HG03280 (cell line): ENCODE measurements around the gene NLRP1.

ENCODE experiments used
- ATAC-seq: cut with Tn5 transposase; IDR thresholded peaks from one replicate; pipeline ENCODE4 v1.9.1; 2021; ENCODE audit warnings: mild to moderate bottlenecking, moderate library complexity; ENCODE audit not compliant: unreplicated experiment

NLRP1 gene

DNA sequence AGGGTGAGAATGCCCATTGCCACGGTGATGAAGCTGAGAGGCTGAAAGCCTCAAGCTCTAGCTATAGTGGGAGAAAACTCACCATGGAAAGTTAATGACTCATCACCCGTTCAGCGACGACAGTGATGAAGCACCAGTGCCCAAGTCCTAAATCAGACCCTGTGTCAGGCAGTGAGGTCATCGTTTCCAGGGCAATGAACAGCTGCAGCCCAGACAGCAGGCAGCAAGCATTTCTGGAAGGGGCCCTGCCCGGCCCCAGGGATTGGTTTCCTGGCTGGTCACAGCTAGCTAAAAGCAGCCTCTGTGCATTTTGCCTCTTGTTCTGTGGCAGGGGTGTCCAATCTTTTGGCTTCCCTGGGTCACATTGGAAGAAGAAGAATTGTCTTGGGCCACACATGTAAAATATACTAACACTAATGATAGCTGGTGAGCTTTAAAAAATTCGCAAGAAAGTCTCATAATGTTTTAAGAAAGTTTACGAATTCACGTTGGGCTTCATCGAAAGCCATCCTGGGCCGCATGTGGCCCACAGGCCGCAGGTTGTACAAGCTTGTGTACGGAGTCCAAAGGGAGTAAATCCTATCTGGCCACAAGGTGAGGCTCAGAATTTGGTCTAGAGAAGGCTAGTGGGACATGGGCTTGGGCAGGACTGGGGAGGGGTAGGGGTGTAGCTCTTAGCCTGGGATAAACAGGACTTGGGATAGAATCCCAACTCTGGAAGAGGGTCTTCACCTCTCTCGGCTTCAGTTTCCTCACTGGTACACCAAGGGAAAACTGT is 57.3 kb downstream of the NLRP1 start:
- ATAC-seq = no peak

DNA sequence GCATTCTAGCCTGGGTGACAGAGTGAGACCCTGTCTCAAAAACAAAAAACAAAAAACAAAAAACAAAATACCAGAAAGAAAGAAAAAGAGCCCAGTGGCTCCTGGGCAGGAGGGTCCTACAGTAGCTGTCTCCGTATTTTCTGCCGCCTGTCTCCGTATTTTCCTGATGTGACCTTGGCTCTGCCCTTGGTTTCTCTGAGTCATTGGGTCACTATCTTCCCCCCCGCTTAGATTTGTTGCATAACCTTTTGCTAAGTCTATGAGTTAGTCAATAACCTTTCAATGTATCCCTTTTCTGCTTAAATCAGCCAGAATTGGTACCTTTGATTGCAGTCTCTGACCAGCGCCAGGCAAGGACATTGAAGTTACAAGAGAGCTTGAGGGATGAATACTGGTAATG is 61.1 kb downstream of the NLRP1 start:
- ATAC-seq = no peak

DNA sequence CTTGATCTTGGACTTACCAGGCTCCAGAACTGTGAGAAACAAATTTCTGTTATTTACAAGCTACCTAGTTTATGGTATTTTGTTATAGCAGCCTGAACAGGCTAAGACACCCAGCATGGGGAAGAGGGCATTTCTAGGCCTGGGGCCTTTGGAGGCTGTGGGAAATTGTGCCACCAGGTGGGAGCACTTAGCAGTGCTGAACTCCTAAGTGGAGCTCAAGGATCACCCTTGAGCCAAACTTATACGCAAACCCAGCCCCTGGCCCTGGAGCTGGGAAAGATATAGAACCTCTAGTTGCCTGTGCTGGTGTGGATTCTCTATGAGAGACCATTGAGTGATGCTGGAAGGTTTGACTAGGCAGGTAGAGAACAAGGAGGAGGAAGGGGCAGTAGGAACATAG is 61.8 kb downstream of the NLRP1 start:
- no peak for ATAC-seq

DNA sequence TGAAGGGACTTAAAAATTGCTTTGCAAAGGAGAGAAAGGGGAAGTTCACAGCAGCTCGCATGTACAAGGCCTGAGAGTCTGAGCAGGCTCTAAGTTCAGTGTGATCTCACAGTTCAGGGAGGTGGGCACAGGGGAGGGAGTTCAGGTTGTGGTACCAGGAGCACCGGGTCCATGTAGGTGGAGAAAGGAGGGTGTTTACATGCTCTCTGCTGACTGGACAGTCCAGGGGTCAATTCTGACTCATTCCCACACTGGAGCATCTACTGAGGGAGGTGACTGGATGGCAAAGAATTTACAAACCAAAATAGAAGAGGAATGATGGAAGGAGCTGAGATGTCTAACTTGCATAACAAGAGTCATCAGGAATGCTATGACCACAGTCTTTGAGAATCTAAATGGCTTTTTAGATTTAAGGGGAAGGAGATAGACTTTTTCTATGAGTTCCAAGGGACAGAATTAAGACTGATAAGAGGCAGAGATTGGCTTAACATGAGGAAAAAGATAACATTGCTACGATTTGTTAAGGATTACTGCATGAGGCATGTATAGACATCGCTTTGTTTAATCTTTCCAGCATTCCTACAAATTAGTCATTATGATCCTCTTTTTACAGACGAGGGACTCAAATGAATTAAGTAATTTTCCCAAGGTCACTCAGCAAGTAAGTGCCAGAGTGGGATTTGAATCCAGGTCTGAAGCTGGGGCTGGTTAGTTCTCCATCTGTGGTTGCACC is 68.1 kb downstream of the NLRP1 start:
- no peak for ATAC-seq

DNA sequence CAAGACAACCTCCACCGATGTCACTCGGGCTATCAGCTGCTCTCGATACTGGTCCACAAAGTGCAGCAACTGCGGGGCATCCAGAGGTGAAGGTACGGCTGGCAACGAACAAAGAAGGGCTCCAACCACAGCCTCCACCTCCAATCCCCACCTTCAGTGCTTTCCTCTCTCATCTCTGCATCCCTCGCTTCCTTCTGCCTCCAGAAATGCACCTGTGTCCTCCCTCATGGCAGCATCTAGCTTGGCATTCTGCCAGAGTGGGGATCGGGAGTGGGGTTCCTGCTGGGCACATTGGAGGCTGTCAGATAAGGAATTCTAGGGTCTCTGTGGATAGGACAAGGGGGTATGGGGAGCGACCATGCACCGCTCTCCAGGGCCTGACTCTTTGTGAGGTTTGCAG is 69.3 kb downstream of the NLRP1 start:
- ATAC-seq = no peak

DNA sequence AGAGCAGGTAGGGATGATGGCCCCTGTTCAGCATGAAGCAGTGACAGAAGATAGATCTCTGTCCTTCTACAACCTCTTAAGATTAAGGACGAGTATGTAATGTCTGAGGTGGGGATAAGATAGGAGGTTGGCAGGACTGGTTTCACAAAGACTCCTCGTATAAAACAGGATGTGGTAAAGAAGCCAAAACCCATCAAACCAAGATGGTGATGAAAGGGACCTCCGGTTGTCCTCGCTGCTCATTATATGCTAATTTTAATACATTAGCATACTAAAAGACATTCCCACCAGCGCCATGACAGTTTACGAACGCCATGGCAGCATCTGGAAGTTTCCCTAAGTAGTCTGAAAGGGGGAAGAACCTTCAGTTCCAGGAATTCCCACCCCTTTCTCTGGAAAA is 70.7 kb downstream of the NLRP1 start:
- no peak for ATAC-seq

DNA sequence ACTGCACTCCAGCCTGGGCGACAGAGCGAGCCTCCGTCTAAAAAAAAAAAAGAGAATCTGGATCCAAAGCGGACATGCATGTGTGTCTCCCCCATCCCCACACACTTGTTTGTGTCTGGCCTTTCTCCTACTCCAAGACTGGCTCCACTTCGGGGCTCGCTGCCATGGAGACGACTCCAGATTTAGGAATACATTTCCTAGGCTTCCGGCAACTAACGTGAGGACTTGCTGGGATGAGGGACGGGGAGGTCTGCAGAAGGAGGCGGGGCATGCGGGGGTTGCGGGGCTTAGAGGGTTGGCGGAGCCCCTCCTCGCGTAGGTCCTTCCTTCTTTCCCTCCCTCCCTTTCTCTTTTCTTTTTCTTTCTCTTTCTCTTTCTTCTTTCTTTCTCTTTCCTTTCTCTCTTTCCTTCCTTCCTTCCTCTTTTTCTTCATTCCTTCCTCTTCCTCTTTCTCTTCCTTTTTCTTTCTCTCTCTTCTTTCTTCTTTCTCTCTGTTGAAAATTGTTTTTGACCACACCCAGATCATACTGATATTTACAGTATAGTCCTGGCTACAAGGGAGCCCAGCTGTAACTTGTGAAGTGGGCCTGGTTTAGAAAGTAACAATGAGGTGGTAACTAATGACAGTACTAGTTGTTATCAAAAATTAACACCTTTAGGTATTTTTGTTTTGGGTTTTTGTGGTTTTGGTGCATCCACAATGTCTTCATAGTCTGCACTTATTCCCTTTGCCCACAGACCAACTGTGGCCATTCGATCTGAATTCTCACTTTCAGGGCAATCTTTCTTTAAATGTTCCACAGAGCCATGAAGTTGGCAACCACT is 72.7 kb downstream of the NLRP1 start:
- no peak for ATAC-seq

DNA sequence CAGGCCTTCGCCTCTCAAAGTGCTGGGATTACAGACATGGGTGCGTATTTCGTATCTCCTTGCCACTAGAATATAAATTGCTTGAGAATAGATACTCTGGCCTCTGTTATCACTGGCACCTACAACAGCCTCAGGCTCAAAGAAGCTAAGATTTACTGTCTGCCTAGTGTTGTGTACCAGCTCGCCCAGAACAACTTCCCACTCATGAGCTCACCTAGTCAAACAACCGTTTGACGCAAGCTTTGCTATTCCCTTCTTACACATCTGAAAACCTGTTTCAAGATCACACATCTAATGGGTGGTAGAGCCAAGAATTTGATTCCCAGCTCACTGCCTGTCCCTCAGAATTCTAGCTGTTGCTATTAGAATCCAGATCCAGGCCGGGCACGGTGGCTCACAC is 73.5 kb downstream of the NLRP1 start:
- no peak for ATAC-seq

DNA sequence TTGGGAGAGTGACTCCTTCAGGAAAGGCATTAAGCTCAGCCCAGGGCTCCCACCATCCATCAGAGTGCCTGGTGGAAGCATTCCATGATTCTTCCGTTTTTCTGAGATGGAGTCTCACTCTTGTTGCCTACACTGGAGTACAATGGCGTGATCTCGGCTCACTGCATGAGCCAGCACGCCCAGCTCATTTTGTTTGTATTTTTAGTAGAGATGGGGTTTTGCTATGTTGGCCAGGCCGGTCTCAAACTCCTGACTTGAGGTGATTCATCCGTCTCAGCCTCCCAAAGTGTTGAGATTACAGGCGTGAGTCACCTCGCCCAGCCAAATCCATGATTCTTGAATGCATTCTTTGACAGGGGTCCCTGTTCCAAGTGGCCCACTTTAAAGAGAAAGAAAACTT is 74.8 kb downstream of the NLRP1 start:
- no peak for ATAC-seq

DNA sequence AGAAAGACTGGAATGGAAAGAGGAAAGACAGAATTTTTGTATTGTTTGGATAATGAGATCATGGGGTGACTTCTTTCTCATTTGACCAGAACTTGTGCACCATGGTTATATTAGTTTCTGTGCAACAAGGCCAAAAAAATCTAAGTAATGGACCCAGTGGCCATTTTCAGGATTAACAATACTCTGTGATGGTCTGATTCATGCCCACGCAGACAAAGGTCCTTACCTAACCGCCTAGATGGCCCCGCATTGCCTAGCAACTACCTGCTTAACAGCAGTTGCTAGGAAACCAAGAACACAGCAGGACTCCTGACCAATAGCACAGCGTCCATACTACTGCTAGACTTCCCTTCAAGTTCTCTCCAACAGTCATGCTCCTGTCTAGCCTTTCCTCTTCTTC is 75.5 kb downstream of the NLRP1 start:
- no peak for ATAC-seq

DNA sequence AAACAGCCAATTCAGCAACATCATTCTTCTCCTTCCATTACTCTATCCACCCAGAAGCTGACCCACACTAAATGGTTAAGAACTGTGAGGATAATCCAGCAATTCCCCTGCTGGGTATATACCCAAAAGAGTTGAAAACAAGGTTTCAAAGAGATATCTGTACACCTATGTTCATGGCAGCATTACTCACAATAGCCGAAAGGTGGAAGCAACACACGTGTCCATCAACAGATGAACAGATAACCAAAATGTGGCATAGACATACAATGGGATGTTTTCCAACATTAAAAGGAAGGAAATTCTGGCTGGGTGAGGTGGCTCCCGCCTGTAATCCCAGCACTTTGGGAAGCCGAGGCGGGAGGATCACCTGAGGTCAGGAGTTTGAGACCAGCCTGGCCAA is 78.0 kb downstream of the NLRP1 start:
- no peak for ATAC-seq

DNA sequence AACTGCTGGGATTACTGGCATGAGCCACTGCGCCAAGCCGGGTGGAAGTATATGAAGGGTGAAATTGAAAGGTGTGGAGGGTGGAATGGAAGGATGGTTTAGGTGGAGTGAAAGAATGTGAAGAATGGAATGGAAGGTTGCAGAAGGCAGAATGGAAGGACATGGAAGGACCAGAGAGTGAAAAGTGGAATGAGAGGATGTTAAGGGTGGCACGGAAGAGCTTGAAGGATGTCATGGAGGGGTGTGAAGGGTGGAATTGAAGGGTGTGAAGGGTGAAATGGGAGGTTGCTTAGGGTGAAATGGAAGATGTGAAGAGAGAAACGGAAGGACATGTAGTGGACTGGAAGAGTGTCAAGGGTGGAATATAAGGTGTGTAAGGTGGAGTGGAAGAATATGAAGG is 81.8 kb downstream of the NLRP1 start:
- no peak for ATAC-seq

DNA sequence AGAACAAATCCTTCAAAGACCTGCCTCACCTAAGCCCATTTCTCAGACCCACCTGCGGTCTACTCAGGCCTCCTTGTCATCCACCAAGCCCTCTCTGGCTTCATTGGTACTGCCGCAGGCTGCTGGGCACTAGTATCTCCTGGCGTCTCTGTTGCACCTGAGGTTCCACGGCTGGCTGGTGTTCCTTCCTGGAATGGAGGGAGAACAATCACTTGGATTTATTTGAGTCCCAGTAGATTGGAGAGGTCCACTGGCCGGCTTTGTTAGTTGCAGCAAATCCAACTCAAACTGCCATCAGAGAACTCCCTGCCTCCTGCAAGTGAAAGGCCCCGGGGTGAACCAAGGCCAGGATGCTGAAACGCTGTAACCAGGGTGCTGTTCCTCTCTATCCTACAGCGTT is 82.6 kb downstream of the NLRP1 start:
- ATAC-seq = no peak

DNA sequence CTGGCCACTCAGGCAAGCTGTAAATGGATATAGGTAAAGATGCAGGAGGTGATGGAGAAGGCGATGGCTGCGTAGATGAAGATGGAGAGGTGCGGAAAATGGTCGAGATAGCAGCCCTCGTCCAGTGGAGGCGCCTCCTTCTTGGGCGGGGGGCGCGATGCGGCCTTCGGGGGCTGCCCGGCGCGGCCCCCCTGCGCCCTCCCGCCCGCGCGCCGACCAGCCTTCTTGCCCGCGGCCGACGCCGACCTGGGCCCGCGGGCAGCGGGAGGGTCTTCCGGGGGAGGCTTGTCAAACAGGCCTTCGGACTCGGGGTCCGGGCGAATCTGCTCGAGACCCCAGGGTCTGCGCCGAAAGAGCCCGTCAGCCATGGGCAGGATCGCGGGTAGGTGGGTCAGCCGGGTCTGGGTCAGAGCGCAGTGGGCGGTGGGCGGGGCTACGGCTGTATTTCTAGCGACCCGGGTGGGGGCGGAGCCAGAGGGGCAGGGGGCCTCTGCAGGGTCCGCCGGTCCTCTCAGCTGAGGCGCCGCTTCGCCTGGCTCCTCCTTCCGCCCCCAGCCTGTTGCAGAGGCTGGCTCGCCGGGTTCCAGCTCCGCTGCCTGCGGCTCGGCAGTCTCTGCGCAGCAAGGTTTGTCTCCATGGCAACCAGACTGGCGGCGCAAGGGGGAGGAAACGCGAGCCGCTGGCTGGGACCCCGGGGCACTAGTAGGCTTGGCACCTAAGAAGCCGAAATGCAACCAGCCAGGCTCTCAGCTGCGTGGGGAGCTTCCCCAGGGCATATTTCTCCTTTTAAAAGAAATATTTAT is 83.5 kb downstream of the NLRP1 start:
- ATAC-seq = no peak

DNA sequence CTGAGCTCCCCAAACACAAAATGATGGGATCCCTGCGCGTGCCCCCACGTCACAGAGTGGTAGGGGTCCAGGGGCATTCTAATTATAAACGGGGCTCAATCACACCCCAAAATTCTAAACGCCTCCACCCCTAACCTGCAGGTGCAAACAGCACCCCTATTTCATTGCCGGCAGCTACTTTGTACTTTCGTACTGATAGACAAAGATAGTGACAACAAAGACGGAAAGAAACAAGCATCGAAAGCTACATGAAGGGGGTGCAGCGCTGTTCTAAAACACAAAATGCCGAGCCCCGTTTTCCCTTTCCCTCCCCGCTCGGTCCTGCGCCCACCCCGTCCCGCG is 84.1 kb downstream of the NLRP1 start:
- ATAC-seq = no peak

DNA sequence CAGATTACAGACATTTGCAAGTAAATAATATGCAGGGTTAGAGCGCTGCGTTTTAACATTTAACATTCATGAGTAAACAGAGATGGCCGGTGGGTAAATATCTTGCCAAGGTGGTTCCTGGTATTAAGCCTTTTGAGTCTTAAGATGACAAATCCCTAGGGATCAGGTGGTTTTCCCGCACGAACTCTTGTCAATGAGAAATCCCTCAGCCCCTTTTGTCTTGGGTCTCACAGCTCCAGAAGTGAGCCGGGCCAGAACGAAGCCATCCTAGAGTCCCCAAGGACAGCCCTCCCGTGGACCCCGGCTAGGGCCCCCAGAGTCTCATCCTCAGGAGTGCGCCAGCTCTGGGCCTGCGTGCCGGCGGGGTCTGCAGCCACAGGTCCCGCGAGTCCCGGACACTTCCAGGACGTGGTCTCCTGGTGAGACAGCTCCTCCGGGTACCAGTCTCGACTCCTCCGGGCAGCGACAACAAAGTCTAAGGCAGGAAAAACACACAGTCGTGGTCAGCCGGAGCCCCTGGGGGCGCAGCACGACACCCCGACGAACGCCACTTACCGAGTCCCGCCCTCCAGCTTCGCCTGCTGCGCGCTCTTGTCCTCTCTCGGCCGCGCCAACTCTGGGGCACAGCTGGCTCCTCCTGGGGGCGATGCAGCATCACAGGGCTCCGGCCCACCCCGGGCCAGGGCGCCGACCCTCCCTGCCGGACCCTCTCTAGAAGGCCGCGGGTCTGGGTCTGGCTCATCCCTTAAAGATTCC is 84.7 kb downstream of the NLRP1 start:
- ATAC-seq = no peak

DNA sequence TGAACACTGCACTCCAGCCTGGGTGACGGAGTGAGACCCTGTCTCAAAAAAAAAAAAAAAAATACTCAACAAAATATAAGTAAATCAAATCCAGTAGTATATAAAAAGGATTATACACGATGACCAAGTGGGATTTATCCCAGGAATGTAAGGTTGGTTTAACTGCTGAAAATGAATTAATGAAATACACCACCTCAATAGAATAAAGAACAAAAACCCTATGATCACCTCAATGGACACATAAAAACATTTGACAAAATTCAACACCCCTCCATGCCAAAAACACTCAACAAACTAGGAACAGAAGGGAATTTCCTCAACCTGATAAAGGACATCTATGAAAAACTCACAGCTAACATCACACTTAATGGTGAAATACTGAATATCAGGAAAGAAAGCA is 91.3 kb downstream of the NLRP1 start:
- ATAC-seq = no peak

DNA sequence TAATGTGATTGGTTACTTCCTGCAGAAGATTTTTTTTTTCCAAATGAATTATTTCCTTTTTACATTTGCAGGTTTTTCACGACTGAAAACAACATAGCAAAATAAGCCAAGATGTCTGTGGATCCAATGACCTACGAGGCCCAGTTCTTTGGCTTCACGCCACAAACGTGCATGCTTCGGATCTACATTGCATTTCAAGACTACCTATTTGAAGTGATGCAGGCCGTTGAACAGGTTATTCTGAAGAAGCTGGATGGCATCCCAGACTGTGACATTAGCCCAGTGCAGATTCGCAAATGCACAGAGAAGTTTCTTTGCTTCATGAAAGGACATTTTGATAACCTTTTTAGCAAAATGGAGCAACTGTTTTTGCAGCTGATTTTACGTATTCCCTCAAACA is 95.6 kb downstream of the NLRP1 start:
- ATAC-seq = no peak

DNA sequence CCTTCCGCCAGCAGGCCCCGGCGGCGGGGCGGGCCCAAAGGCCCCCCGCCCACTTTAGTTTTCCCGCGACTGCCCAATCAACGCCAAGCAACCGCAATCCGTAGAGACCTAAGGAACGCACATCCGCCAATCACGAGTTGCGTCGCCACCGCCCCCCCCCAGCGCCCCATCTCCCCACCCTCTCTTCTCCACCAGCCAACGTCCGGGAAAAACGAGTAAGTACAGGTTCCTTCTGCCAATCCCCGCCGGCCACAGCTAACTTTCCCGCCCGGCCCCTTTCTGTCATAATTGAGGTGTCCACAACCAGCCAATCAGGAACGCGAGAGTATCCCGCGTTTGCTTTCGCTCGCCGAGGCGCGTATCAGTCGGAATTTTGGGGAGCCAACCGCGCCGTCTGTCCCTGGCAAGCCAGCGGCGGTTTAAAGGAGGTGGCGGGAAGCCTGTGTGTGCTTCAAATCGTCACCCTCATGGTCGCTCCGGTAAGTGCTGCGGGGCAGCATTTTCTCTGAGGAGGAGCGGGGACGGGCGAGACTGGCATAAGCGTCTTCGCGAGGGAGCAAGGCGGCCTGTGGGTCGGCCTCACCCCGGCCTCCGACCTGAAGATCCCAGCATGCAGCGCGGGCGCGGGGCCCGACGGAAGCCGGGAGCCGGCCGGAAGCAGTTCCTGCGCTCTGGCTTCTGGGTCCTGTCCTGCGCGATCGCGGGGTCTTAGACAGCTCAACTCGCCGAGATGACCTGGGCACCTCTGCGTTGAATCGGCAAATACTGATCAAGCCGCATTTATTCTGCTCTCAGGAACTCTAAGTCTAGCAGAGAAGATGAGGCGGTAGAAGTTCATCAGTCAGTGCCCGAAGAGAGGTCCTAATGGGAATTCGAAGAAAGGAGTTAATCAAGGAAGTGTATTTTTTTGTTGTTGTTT is 97.8 kb downstream of the NLRP1 start, which contains the start of gene MIS12:
TSS of gene MIS12 (plus strand) at position 361 of the 919 bp plus-strand sequence. CDS start 2,297 bp downstream, outside the sequence.
- ATAC-seq = peak; percentile 81
